ENCODE results near the gene ZFP36L1.
"Not testable (repeated sequence)": the region's sequence is repeated elsewhere in the genome, so short reads cannot be mapped to it uniquely, and the experiment has no call there.

ZFP36L1 gene

GRCh38 chr14:68772761-68773381, 20.0 kb downstream of the ZFP36L1 start:
- Mint-ChIP-seq H3K27ac (no peak overlapping the region), H3K4me3 (no peak overlapping the region), H3K4me1 (peaks cover 38% of the 10 kb centered on the region), H3K9me3 (peaks cover 7% of the 10 kb centered on the region), H3K36me3 (no peaks in the 10 kb centered on the region)
- DNase-seq (ENCODE audit: low spot score in 2 of 2) (no peak), ATAC-seq (no peak)

- peaks cover 46% of the 10 kb centered on the region for H3K4me1 Mint-ChIP-seq
- peak overlapping the region; percentile 84 for H3K27ac Mint-ChIP-seq
- no peaks in the 10 kb centered on the region for H3K36me3 Mint-ChIP-seq
- ATAC-seq, result no peak
- H3K4me3 Mint-ChIP-seq, result peak overlapping the region; percentile 16
- peaks cover 7% of the 10 kb centered on the region for H3K9me3 Mint-ChIP-seq
- no peak for DNase-seq (ENCODE audit: low spot score in 2 of 2)
These were observed 21.2 kb downstream of the ZFP36L1 start for GRCh38 chr14:68771631-68772030.

- Mint-ChIP-seq H3K4me3 (no peak overlapping the region), H3K4me1 (peaks cover 49% of the 10 kb centered on the region), H3K27ac (peak overlapping the region; percentile 84), H3K36me3 (no peaks in the 10 kb centered on the region), H3K9me3 (peaks cover 6% of the 10 kb centered on the region)
- ATAC-seq (no peak), DNase-seq (ENCODE audit: low spot score in 2 of 2) (no peak)
These were observed 22.1 kb downstream of the ZFP36L1 start for GRCh38 chr14:68770553-68771286.

DNA sequence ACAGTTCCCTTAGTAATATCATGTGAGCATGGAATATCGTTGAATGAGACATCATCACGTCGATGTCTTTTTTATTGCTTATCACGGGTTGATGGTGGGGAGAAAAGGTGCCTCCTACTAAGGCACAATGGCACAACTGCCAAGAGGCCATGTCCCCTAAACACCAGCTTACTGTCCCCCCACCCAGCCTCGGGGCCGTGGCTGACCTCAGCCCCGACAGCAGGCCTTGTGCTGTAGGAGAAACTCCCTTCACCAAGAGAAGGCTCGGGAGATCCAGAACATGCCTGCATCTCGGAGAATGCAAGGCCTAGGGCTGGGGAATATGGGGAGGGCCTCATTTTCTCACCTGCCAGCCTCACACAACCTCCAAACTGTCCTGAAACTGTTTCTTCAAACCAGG, 22.8 kb downstream of the ZFP36L1 start:
- DNase-seq (ENCODE audit: low spot score in 2 of 2), result no peak
- H3K36me3 Mint-ChIP-seq, result no peaks in the 10 kb centered on the region
- peaks cover 49% of the 10 kb centered on the region for H3K4me1 Mint-ChIP-seq
- H3K9me3 Mint-ChIP-seq, result peaks cover 3% of the 10 kb centered on the region
- no peak overlapping the region for H3K4me3 Mint-ChIP-seq
- H3K27ac Mint-ChIP-seq, result peak overlapping the region; percentile 84
- ATAC-seq, result no peak

DNA sequence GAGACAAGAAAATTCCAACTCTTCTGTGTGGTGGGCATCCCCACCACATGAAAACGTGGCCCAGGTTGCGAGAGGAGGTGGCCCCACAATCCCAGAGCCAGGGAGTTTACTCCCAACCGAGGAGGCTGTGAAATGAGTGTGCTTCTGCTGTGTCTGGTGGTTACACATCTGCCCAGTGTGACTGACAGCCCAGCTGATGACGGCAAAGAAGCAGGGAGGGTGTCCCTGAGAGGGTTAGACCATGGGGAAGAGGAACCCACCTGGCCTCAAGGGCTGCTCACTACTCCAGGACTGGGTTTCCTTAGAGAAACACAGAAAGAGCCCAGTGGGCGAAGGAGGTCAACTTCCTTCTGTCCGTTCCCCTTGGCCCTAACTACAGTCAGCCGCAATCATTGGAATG, 24.6 kb downstream of the ZFP36L1 start:
- peaks cover 41% of the 10 kb centered on the region for H3K4me1 Mint-ChIP-seq
- no peaks in the 10 kb centered on the region for H3K36me3 Mint-ChIP-seq
- ATAC-seq, result no peak
- H3K9me3 Mint-ChIP-seq, result no peaks in the 10 kb centered on the region
- H3K27ac Mint-ChIP-seq, result no peak overlapping the region
- H3K4me3 Mint-ChIP-seq, result no peak overlapping the region
- no peak for DNase-seq (ENCODE audit: low spot score in 2 of 2)

GRCh38 chr14:68767248-68767645, 25.6 kb downstream of the ZFP36L1 start:
- H3K36me3 Mint-ChIP-seq, result no peaks in the 10 kb centered on the region
- H3K4me3 Mint-ChIP-seq, result no peak overlapping the region
- peak overlapping the region; percentile 24 for H3K27ac Mint-ChIP-seq
- no peaks in the 10 kb centered on the region for H3K9me3 Mint-ChIP-seq
- peaks cover 39% of the 10 kb centered on the region for H3K4me1 Mint-ChIP-seq
- ATAC-seq (no peak), DNase-seq (ENCODE audit: low spot score in 2 of 2) (no peak)

DNA sequence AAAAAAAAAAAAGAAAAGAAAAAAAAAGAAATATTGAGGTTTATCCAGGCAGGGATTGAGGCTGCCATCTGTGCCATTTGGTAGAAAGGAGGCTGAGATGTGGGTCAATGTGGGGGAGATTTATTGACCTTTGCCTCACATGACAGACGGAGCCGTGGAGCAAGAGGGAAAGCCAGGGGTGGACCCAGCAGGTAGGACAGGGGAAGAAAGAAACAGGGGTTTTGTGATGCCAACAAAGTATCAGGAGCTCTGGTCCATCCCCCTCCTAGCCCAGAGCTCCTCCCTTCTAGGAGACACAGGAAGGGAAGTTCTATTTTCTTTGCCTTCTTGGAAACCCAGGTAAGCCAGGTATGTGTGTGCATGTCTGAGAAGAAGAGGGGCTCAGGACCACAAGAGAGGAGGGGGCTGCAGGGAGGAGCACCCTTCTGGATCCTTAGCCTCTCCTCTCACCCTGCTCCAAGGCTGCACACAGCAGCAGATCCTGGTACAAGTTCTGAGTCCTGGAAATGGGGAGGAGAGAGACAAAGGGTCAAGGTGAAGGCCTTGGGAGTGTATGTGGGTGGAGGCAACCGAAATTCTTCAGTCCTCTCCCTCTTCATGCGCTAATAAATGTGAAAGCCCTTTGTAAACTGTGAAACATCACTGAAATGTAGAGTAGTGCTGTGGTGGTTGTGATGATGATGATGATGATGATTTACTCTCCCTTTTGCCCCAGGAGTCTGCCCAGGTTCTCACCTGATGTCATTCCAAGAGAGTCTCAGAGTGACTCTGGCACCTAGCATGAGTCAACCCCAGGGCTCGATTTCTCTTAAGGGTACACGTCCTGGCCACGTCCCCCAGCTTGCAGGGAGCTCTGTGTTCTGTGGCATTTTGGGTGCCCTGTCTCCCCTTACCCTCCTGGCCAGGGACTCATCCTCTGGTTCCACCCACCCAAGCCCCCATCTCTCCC, 26.3 kb downstream of the ZFP36L1 start:
- no peaks in the 10 kb centered on the region for H3K36me3 Mint-ChIP-seq
- peak; percentile 87 for ATAC-seq
- DNase-seq (ENCODE audit: low spot score in 2 of 2), result no peak
- H3K4me1 Mint-ChIP-seq, result peaks cover 41% of the 10 kb centered on the region
- peak overlapping the region; percentile 24 for H3K27ac Mint-ChIP-seq
- no peak overlapping the region for H3K4me3 Mint-ChIP-seq
- no peaks in the 10 kb centered on the region for H3K9me3 Mint-ChIP-seq

DNA sequence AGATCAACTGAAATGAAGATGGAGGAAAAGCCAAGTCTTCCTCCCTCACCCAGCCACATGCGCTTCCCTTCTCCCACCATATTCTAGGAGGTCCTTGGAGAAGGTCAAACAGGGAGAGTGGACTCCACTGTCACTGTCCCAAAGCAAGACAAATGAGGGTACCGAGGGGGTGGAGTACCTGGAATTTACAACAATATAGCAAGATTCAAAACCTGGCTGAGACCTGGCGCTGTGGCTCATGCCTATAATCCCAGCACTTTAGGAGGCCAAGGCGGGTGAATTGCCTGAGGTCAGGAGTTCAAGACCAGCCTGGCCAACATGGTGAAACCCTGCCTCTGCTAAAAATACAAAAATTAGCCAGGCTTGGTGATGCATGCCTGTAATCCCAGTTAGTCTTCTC, 29.0 kb downstream of the ZFP36L1 start:
- H3K4me1 Mint-ChIP-seq, result peaks cover 35% of the 10 kb centered on the region
- not testable (repeated sequence) for H3K9me3 Mint-ChIP-seq; H3K4me3 Mint-ChIP-seq; DNase-seq (ENCODE audit: low spot score in 2 of 2); H3K36me3 Mint-ChIP-seq; ATAC-seq
- peak overlapping the region; percentile 19 for H3K27ac Mint-ChIP-seq

- peak overlapping the region; percentile 19 for H3K27ac Mint-ChIP-seq
- ATAC-seq (no peak), DNase-seq (ENCODE audit: low spot score in 2 of 2) (no peak)
- H3K4me3 Mint-ChIP-seq, result no peak overlapping the region
- no peaks in the 10 kb centered on the region for H3K9me3 Mint-ChIP-seq
- no peaks in the 10 kb centered on the region for H3K36me3 Mint-ChIP-seq
- peaks cover 38% of the 10 kb centered on the region for H3K4me1 Mint-ChIP-seq
These were observed 29.7 kb downstream of the ZFP36L1 start for GRCh38 chr14:68762953-68763764.

- Mint-ChIP-seq H3K4me1 (peaks cover 29% of the 10 kb centered on the region), H3K27ac (no peak overlapping the region), H3K9me3 (no peaks in the 10 kb centered on the region), H3K4me3 (no peak overlapping the region), H3K36me3 (no peaks in the 10 kb centered on the region)
- DNase-seq (ENCODE audit: low spot score in 2 of 2) (no peak), ATAC-seq (no peak)
These were observed 31.5 kb downstream of the ZFP36L1 start for GRCh38 chr14:68761391-68761790.

- Mint-ChIP-seq H3K27ac (no peak overlapping the region), H3K36me3 (no peaks in the 10 kb centered on the region), H3K9me3 (no peaks in the 10 kb centered on the region), H3K4me3 (no peak overlapping the region), H3K4me1 (peaks cover 24% of the 10 kb centered on the region)
- DNase-seq (ENCODE audit: low spot score in 2 of 2) (no peak), ATAC-seq (no peak)
These were observed 32.1 kb downstream of the ZFP36L1 start for GRCh38 chr14:68760761-68761160.

DNA sequence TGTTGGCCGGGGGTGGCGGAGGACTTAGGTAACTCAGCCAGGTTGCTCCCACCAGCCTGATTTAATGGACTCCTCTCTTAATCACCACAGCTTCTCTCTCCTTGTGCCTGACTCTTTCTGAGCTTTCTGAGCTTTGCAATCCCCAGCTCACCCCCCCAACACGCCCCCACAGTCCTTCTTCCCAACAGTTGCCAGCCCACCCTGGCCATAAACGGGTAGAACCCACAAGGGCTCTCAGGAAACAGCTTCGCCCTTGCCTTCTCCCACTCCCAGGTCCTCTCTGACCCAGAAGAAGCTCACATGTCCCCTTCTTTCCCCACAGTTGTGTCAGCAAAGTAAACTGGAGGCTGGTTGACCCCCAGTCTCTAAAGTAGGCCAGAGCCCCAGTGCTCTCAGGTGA, 32.9 kb downstream of the ZFP36L1 start:
- ATAC-seq (no peak), DNase-seq (ENCODE audit: low spot score in 2 of 2) (no peak)
- Mint-ChIP-seq H3K27ac (peak overlapping the region; percentile 64), H3K36me3 (no peaks in the 10 kb centered on the region), H3K4me3 (no peak overlapping the region), H3K4me1 (peaks cover 19% of the 10 kb centered on the region), H3K9me3 (no peaks in the 10 kb centered on the region)

DNA sequence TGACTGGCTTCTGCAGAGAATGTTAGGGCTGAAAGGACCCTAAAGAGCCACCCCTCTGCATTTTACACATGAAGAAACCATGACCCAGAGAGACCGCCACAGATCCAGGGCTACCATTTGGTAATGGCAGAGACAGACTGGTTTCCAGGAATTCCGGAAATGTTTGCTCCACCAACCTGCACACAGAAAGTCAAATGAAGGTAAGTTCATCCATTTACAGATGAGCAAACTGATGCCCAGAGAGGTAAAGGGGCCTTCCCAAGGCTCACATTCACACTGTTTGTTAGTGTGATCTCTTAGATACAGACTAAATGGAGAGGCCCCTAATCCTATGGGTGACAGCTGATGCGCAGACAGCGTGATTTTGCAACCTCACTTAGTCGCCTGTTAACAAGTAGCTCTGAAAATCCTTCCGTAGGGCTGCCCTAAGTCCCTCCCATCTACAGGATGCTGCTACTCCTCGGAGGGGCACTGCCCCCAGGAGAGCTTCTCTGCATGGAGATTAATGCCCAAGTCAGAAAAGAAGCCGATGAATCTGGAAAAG, 33.8 kb downstream of the ZFP36L1 start:
- Mint-ChIP-seq H3K27ac (peak overlapping the region; percentile 64), H3K9me3 (no peaks in the 10 kb centered on the region), H3K36me3 (no peaks in the 10 kb centered on the region), H3K4me3 (no peak overlapping the region), H3K4me1 (peaks cover 19% of the 10 kb centered on the region)
- no peak for DNase-seq (ENCODE audit: low spot score in 2 of 2)
- no peak for ATAC-seq

- H3K4me3 Mint-ChIP-seq, result no peak overlapping the region
- no peak for DNase-seq (ENCODE audit: low spot score in 2 of 2)
- peak overlapping the region; percentile 64 for H3K27ac Mint-ChIP-seq
- H3K36me3 Mint-ChIP-seq, result no peaks in the 10 kb centered on the region
- H3K4me1 Mint-ChIP-seq, result peaks cover 19% of the 10 kb centered on the region
- no peak for ATAC-seq
- H3K9me3 Mint-ChIP-seq, result no peaks in the 10 kb centered on the region
These were observed 34.6 kb downstream of the ZFP36L1 start for GRCh38 chr14:68758301-68758700.
